Measurements from ENCODE around the gene ZCCHC3. TPM values are rescaled to one million over a fixed set of nuclear protein-coding genes. Genes with fewer than 3 reads are reported as not detected.

The ZCCHC3 gene
- total RNA-seq, 1 donor = 27.7 TPM

DNA sequence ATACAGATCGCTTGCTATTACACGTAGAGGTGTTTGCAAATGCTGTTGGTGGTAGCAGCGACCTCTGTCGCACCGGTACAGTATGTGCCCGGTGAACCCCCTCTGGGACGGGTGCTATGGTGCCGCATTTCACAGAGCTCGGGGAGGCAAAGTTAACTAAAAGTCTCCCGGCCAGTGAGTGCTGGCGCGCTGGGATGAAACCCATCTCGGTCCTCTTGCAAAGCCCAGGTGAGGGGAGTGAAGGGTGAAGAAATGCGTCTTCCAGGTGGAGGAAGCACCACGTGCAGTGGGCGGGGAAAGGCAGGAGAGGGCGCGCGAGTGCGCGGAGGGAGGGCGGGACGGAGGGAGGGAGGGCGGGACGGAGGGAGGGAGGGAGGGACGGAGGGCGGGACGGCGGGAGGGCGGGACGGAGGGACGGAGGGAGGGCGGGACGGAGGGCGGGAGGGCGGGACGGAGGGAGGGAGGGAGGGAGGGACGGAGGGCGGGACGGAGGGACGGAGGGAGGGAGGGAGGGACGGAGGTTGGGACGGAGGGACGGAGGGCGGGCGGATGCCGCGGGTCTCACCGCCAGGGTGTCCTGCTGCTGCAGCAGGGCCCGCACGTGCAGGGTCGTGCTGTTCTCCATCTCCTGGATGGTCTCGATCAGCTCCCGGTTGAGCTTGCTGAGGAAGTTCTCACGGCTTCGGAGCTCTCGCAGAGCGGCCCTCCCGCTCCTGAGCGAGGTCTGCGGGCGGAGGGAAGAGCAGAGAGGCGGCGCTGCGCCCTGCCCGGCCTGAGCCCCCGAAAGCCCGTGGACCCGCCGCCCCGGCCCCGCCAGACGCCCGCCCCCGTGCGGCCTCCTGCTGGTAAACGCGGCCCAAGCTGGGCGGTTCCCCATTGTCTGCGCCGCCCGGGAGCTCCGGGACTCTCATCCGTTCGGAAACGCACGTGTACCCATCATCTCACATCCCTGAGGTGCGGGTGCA lies 18.5 kb upstream of the ZCCHC3 start:
- no peak for DNase-seq (ENCODE audit: low read depth in 2 of 3, low spot score in 2 of 3)

DNA sequence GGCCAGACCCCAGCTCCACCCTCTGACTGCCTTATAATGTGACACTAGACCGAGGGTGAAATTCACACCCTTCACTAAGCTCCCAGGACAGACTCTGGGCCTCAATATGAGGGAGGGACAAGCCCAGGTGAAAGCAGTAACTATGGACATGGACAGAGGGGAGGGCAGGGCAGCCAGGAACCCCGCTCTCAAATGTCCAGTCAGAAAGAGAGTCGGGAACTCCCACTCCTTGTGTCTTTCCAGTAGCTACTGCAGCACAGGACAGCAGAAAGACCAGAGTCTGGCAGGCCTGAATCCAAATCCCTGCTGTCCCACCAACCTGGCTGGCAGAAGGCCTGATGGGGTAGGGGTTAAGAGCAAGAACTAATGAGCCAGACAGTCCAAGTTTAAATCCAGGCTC lies 13.2 kb upstream of the ZCCHC3 start:
- DNase-seq (ENCODE audit: low read depth in 2 of 3, low spot score in 2 of 3) = no peak

DNA sequence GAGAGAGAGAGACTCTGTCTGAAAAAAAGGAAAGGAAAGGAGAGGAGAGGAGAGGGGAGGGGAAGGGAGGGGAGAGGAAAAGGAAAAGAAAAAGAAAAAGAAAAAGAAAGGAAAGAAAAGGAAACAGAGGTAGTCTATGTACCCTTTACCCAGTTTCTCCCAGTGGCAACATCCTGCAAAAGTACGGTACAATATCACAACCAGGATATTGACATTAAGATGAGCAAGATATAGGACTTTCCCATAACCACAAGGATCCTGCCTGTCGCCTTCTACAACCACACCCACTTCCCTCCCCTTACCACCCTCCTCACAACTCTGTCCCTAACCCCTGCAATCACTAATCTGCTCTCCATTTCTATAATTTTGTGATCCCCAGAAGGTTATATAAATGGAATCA lies 10.9 kb upstream of the ZCCHC3 start:
- DNase-seq (ENCODE audit: low read depth in 2 of 3, low spot score in 2 of 3) = no peak

DNA sequence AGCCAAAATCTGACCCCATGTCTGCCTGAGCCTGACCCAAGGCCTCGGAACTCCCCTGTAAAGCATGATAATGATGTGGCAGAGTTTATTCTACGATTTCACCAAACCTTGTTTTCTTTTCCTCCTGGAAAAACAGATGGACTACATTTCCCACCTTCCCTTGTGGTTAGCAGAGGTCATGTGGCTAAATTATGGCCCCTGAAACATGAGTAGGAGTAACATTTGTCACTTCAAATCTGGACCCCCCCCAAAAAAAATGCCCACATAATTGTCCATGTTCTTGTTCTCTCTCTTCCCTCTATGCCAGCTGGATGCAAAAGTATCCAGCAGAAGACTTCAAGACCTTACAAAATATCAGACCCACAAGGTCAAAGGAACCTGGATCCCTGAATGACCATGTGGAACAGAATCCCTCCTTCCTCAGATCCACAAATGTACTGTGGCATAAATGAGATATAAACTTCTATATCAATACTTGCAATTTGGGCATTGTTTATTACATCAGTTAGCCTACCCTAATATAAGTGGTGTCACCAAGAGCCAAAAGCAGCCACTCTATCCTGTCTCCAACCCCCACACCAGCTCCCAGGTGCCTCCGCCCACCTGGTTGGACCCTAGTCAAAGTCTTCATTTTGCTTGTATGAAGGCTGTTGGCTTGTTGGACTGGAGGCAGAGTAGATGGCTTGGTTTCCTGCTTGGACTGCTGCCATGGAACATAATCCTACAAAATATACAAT lies 8.2 kb upstream of the ZCCHC3 start:
- DNase-seq (ENCODE audit: low read depth in 2 of 3, low spot score in 2 of 3) = no peak

DNA sequence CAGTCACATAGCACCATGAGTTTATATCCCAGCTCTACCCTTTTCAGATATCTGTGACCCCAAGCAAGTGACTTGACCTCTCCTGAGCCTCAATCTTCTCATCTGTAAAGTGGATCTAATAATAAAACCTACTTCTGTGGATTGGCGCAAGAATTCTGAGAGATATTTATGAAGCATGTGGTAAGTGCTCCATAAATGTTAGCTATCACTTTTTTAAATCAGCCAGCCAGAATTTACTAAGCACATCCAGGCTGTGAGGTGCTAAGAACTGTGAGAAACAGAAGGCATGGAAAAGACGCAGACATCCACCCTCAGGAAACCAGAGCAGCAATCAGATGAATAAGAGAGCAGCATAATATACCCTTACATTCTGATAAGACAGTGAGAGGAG lies 7.7 kb upstream of the ZCCHC3 start:
- DNase-seq (ENCODE audit: low read depth in 2 of 3, low spot score in 2 of 3) = no peak

DNA sequence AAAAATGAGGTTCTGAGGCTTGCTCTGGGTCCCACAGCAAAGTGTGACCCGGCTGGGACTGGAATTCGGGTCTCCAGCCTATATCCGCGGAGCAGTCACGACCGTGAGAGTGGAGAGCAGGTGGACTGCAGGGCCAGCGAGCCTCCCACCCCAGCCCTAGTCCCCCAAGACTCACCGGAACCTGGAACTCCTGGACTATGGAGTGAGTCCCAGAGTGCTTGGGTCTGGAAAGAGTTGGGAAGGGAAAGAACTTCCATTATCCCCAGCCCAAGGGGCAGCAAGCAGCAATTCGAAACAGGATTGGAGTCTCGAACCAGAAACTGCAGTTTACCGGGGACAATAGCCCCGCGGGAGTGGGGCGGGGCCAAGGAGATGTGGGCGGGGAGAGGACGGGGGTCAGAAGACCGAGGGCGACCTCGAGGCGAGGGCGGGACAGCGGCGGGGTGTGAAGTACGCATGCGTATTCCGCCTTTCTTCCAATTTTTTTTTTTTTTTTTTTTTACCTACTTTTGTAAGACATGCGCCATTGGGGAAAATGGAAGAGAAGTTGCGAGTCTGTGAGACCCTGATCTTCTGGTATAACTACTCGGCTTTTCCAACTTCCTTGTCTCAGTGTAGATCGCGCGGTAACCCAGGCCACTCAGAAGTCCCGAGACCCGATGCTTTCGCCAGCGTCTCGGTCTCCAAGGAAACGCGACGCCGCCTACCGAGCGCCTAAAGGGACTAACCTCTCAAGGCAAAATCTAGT lies 7.1 kb upstream of the ZCCHC3 start, which contains the start of gene C20orf96:
C20orf96 (minus strand) TSS at position 667 of the 748 bp plus-strand sequence; CDS start at position 527, 140 bp downstream.
- peak; percentile 67 to 97 (median 92) for DNase-seq (ENCODE audit: low read depth in 2 of 3, low spot score in 2 of 3)

DNA sequence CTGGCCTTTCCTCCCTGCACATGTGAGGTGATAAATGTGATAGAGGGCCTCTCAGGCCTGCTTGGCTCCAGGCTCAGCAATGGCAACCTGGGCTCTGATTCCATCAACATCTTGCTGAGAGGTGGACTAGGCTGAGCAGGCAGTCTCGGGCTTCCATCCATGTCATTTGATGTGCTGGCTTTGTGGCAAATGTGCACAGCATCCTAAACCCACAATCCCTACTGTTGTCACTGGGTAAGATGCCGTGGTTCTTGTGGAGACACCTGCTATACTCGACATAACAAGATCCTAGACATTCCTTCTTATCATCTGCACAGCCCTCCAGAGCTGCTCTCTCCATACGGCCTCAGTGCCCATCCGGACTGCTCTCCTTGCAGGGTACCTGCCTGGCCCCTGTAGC lies 2.8 kb upstream of the ZCCHC3 start:
- DNase-seq (ENCODE audit: low read depth in 2 of 3, low spot score in 2 of 3) = no peak

DNA sequence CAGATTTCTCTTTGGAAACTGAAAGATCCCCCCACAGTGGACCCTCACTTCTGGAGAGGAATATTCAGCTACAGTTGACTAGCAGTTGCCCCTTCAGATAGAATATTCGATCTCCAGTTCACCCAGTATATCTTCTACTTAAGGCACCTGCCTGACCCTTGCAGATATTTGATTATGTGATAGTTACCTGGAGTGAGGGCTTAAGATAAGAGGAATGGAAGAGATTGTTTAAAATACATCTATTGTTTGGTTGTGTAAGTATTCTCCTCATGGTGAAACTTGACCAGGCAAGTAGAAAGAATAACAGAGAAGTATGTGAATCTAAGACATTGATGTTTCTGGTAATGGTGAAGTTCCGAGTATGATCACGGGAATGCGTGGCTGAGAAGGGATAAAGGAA lies 1.6 kb upstream of the ZCCHC3 start:
- DNase-seq (ENCODE audit: low read depth in 2 of 3, low spot score in 2 of 3) = no peak

DNA sequence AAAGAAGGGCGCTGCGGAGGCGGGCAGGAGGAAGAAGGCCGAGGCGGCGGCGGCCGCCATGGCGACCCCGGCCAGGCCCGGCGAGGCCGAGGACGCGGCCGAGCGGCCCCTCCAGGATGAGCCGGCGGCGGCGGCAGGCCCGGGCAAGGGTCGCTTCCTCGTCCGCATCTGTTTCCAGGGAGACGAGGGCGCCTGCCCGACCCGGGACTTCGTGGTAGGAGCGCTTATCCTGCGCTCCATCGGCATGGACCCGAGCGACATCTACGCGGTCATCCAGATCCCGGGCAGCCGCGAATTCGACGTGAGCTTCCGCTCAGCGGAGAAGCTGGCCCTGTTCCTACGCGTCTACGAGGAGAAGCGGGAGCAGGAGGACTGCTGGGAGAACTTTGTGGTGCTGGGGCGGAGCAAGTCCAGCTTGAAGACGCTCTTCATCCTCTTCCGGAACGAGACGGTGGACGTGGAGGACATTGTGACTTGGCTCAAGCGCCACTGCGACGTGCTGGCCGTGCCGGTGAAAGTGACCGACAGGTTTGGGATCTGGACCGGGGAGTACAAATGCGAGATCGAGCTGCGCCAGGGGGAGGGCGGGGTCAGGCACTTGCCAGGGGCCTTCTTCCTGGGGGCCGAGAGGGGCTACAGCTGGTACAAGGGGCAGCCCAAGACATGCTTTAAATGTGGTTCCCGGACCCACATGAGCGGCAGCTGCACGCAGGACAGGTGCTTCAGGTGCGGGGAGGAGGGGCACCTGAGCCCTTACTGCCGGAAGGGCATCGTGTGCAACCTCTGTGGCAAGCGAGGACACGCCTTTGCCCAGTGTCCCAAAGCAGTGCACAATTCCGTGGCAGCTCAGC lies 780 bp downstream of the ZCCHC3 start:
- DNase-seq (ENCODE audit: low read depth in 2 of 3, low spot score in 2 of 3) = peak; percentile 8 to 36 (median 19)

DNA sequence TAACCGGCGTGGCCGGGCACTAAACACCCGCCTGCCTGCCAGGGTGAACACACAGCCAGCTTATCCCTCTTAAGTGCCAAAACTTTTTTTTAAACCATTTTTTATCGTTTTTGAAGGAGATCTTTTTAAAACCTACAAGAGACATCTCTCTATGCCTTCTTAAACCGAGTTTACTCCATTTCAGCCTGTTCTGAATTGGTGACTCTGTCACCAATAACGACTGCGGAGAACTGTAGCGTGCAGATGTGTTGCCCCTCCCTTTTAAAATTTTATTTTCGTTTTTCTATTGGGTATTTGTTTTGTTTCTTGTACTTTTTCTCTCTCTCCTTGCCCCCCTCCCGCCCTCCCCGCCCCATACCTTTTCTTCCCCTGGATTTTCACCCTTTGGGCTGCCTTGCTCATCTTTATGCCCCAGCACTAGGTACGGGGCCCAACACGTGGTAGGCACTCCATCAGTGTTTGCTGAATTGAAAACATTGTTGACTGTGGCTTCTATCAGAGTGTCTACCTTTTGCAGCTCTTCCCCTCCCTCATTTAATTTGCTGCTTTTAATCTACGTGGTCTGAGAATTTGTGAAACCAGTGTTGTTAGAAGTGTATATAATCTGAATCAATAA lies 1.5 kb downstream of the ZCCHC3 start:
- no peak for DNase-seq (ENCODE audit: low read depth in 2 of 3, low spot score in 2 of 3)

DNA sequence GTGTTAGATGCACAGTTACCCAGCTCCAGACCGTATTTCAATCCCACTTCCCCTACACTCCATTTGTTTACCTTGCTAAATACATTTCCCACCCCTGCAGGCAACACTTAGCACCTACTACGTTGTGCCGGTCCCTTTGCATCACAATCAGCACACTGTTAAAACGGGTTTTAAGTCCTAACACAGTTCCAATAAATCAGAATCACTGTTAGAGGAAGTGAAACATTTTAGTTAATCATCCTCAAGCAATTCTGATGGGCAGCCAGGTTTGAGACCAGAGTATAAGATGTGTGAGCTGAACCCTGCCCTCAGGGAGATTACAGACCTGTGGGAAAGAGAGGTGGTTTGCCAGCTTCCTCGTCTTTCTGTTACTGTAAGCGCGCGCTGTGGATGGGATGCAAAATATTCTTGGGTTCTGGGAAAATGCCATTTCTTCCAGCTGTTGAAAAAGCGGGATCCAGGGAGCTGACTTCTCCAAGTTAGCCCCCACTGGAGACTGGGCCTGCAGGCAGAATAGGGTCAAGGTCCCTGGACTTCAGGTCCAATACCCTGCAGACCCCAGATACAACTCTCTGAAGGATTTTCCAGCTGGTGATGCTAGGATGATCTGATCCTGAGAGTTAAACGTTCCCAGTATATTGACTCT lies 3.1 kb downstream of the ZCCHC3 start:
- no peak for DNase-seq (ENCODE audit: low read depth in 2 of 3, low spot score in 2 of 3)

DNA sequence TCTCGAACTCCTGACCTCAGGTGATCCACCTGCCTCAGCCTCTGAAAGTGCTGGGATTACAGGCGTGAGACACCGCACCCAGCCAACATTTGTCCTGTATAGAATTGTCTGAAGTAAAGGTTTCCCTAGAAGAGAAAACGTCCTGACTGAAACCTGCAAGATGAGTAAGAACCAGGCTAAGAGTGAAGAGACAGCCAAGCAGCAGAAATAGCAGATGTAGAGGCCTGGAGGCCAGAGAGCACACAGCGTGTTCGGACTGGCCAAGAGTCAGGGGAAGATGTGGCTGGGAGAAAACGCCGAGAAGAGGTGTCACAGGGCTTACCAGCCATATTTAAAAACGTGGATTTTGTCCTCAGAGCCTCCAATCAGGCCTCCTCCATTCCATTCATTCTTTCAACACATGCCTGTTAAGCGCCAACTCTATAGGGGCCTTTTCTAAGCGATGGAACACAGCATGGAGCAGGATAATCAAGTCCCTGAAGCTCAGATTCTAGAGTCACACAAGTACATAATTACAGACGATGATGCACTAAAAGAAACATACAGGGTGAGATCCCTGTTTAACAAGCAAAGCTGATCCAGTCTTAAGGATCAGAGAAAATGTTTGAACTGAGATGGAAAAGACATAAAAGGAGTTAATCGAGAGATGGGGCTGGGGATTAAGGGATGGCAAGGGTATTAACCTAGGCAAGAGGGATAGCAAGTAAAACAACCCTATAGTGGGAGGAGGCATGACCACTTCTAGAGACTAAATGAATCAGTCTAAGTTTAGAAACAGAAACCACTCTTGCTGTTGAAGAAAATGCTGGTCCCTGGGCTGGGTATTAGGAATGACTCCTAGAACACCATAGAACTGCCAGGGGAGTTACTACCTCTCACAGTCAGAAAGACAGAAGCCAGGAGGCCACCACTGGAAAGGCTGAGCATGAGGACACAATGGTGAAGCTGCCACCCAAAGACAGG lies 4.8 kb downstream of the ZCCHC3 start:
- DNase-seq (ENCODE audit: low read depth in 2 of 3, low spot score in 2 of 3) = no peak

DNA sequence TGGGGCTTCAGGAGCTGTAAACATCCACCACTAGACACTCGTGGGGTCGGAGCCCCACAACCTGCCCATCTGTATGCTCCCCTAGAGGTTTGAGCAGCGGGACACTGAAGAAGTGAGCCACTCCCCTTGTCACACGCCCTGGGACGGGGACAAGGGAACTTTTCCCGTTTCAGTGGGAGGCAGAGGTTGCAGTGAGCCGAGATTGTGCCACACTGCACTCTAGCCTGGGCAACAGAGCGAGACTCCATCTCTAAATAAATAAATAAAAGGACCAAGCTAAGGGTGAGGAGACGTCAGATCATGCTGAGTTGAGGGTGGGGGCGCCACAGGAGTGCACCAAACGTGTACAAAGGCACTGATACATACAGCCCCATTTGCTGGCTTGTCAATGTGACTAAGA lies 8.4 kb downstream of the ZCCHC3 start:
- no peak for DNase-seq (ENCODE audit: low read depth in 2 of 3, low spot score in 2 of 3)

DNA sequence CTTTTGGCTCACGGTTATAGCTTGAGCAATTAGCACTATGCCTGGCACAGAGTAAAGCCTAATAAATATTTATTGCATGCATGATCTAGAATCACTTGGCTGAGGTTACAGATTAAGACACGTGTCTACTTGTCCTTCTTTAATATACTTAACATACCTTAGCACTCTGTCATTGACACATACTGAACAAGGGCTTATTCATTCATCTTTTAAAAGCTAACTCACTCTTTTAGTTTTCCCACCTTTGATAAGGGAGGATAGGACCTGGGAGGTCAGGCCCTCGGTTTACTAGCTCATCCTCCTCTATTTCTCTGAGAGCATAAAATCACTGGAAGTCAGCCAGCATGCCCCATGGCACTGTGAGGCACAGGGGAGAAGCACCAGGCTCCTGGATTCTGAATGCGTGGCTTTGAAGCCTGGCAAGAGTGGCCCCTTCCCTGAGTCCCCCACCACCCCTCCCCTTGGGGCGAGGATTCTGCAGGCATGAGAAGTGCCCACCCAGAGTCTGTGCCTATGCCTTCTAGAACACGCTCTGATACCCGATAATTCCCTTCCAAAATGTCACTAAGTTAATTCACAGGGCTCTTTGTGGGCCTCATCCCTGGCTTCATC lies 11.2 kb downstream of the ZCCHC3 start:
- DNase-seq (ENCODE audit: low read depth in 2 of 3, low spot score in 2 of 3) = no peak

DNA sequence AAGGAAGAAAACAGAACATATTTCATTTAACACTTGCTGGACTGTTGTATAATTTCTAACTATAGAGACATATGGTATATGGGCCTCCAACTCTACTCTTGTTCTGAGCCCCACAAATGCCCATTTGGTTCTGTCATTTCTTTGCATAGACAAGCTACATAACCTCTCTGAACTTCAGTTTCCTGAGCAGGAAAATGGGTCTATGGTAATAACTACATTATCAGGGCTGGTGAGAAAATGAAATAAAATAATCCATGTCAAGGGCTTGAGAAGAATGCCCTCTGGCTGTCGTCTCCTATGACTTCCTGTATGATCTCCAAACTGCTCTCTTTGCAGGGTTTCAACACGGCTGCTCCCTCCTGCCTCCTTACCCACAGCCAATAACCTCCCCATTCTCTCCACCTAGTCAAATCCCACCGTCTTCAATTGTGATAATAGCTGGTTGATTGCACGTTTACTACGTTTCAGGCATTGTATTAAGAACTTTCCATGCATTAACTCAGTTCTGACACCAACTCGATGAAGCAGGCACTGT lies 12.0 kb downstream of the ZCCHC3 start:
- no peak for DNase-seq (ENCODE audit: low read depth in 2 of 3, low spot score in 2 of 3)

DNA sequence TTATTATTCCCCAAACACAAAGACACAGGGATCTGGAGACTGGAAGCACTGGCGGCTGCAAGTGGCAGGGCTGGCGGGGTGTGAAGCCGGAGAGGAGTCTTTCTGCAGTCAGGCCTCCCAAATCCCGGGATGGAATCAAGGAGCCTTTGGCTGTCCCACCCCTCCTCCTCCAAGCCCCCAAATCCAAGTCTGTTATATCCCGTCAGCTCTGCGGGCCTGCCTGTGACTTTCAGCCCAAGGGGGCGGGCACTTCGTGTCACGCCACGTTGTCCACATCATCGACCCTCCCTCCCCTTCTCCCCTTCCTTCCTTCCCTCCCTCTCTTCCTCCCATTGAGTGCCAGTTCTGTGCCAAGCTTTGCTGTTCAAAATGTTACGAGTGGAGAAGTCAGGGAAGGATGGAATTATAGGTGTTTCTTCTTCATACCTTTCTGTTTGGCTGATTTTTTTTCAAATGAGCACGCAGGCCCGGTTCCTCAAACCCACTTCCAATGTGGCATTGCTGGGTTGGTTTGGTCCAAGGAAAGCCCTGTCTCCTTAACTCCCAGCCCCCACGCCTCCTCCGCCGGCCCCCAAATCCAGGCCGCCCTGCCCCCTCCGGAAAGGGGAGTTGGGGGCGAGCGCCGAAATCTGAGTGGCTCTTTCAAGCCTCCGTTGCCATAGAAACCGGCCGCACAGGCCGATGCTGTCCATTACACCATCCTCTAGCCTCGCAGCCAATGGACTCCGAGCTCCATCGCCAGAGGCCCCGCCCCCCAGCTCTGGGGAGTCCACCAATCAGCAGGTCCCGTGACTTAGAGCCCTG lies 12.7 kb downstream of the ZCCHC3 start:
- DNase-seq (ENCODE audit: low read depth in 2 of 3, low spot score in 2 of 3) = peak in 2 of 3 donors; percentile 95 to 99

DNA sequence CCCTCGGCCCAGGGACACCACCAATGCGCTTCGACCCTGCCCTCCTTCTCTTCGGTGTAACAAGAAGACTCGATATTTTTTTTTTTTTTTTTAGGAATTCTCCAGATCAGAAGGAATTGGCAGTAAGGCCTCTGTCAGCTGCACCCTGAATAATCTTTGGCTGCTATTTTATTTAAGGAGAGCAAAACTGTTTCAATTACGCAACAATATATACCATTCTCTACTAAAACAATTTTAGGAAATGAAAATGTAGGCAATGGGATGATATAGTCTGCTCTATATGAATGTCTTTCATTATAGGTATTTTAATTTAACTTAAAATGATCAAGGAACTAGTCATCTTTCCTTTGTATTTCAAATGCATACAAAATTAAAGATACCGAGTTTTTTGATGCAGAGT lies 13.3 kb downstream of the ZCCHC3 start:
- DNase-seq (ENCODE audit: low read depth in 2 of 3, low spot score in 2 of 3) = no peak

All from hematopoietic multipotent progenitor cell (in vitro differentiated cells).